GM10248 (cell line): ENCODE measurements around the gene TPPP.

Experiments
- CTCF ChIA-PET: fragments of 300-600 bp; sonication (Branson Sonifier 250); formaldehyde crosslinking; extraction: SDS; loops from one replicate; lab custom pipeline; 2021; ENCODE audit warnings: antibody characterized with exemption; lab: Yijun Ruan, JAX
- POLR2A ChIA-PET: fragments of 350-650 bp; sonication (Branson Sonifier 250); formaldehyde crosslinking; extraction: SDS; loops from one replicate; lab custom pipeline; 2020; ENCODE audit warnings: antibody characterized with exemption; lab: Yijun Ruan, JAX
- DNase-seq: peaks from one replicate; pipeline ENCODE4 v3.0.0; 2012; ENCODE audit errors: extremely low spot score
- TF ChIP-seq, protein P1 (sequence below): IDR thresholded peaks from 2 replicates; pipeline ENCODE4 v1.5.1; 2012; ENCODE audit warnings: mild to moderate bottlenecking, low read depth; ENCODE audit errors: extremely low read depth, missing control alignments, control extremely low read depth

The TPPP gene

GRCh38 chr5:646396-647201 lies 46.6 kb downstream of the TPPP start:
- DNase-seq = no peak
- TF ChIP-seq, protein P1, sequence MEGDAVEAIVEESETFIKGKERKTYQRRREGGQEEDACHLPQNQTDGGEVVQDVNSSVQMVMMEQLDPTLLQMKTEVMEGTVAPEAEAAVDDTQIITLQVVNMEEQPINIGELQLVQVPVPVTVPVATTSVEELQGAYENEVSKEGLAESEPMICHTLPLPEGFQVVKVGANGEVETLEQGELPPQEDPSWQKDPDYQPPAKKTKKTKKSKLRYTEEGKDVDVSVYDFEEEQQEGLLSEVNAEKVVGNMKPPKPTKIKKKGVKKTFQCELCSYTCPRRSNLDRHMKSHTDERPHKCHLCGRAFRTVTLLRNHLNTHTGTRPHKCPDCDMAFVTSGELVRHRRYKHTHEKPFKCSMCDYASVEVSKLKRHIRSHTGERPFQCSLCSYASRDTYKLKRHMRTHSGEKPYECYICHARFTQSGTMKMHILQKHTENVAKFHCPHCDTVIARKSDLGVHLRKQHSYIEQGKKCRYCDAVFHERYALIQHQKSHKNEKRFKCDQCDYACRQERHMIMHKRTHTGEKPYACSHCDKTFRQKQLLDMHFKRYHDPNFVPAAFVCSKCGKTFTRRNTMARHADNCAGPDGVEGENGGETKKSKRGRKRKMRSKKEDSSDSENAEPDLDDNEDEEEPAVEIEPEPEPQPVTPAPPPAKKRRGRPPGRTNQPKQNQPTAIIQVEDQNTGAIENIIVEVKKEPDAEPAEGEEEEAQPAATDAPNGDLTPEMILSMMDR = no peak
- ChIA-PET POLR2A (no interaction called here), CTCF (no interaction called here)

DNA sequence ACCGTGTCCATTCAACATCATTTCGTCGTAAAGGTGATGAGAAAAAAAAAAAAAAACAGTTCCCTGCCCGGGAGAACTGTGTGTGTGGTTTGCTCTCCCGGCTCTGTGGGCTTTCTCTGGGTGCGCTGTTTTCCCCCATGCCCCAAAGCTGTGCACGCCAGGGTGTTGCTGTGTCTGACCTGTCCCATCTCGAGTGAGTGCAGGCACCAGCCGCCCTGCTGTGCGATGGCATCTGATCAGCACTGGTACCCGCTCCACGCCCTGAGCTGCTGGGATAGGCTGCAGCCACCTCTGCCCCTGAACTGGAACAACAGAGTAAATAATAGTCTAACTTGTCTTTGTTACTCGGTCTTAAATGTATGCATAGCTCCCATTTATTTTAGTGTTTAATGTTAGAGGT lies 47.7 kb downstream of the TPPP start:
- POLR2A ChIA-PET = no interaction called here
- CTCF ChIA-PET = no interaction called here
- TF ChIP-seq, protein P1 = no peak

DNA sequence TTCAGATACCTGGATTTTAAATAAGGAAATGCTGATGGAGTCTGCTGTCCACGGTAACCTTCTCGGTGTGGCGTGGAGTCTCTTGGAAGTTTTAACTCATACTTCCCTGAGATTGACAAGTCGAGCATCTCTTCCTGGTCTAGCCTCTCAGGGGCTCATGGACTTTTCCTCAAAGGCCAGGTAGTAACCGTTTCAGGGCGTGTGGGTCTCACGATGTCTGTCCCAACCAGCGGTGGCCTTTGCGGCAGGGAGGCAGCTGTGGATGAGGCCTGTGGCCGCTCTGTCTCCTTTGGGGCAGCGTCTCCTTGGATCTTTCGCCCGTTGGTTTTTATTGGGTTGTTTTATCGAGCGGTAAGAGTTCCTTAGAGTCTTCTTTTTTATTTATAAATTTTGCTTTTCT lies 48.2 kb downstream of the TPPP start:
- ChIA-PET CTCF (no interaction called here), POLR2A (no interaction called here)
- TF ChIP-seq, protein P1 = no peak
- DNase-seq = no peak

More for the DNA sequence above, 47.7 kb downstream of the TPPP start:
- no peak for DNase-seq

- no peak for DNase-seq
- TF ChIP-seq, protein P1 = no peak
- ChIA-PET CTCF (no interaction called here), POLR2A (no interaction called here)
Measured at GRCh38 chr5:644509-644908, 48.6 kb downstream of the TPPP start.

- CTCF ChIA-PET = interaction anchor here (1.2 to 2.1 kb wide), 2 partner anchors 9 to 197 kb away, joined by 4 to 5 read pairs; no protein-coding TSS in a partner anchor
- TF ChIP-seq, protein P1 = no peak
- DNase-seq = peak; percentile 64
- POLR2A ChIA-PET = no interaction called here
Measured at GRCh38 chr5:643811-644271, 49.3 kb downstream of the TPPP start.

- DNase-seq = no peak
- TF ChIP-seq, protein P1 = no peak
- POLR2A ChIA-PET = no interaction called here
- CTCF ChIA-PET = interaction anchor here (1.2 to 2.1 kb wide), 2 partner anchors 10 to 197 kb away, joined by 4 to 5 read pairs; no protein-coding TSS in a partner anchor
Measured at GRCh38 chr5:643351-643801, 49.8 kb downstream of the TPPP start.
